GM19438 (cell line): ENCODE measurements around the gene PHYH.
"Not testable (repeated sequence)": the region's sequence is repeated elsewhere in the genome, so short reads cannot be mapped to it uniquely, and the experiment has no call there.

ENCODE experiments used
- ATAC-seq: cut with Tn5 transposase; IDR thresholded peaks from one replicate; pipeline ENCODE4 v1.9.1; 2021; ENCODE audit warnings: low read depth; ENCODE audit not compliant: unreplicated experiment

The PHYH gene

DNA sequence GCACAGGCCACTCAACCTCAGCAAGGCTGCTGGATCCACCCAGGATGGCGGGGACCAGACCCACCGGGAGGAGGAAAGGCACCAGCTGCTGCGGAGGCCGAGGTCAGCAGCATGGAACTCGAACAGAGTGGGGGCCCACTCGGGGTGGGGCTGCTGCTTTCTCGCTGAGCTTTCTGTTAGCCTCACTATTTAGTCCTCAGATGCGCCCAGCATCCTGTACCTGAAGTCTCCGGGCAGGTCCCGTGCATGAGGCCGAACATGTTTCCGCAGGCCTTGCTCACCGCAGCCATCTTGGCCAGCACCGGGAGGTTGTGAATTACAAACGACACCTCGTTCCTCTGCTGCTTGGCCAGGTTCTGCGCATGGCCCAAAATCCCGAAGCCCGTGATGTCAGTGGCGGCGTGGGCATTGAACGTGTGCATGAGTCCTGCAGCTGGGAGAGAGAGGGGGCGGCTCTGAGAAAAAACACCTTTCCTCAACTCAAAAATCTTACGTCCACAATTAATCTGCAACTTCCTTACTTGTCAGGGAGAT, 22.8 kb upstream of the PHYH start:
- ATAC-seq, result no peak

DNA sequence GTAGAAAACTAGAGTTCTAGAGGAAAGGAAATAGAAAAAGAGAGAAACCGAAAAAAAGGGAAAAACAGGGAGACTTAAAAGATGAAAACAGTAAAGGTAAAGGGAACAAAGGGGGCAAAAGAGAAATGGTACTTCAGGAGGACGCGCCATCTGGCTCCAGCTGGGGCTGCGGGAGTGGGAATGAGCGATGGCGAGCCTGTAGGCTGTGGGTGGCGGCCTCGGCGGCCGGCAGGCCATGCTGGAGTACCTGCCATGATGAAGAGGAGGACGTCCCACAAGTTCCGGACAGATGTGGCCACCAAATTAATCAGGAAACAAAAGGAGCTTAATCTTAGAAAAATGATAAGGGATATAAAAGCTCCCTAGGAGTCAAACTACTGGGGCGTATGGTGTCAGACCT, 21.7 kb upstream of the PHYH start:
- no peak for ATAC-seq

- no peak for ATAC-seq
Observed at GRCh38 chr10:13319166-13319565, 19.3 kb upstream of the PHYH start.

DNA sequence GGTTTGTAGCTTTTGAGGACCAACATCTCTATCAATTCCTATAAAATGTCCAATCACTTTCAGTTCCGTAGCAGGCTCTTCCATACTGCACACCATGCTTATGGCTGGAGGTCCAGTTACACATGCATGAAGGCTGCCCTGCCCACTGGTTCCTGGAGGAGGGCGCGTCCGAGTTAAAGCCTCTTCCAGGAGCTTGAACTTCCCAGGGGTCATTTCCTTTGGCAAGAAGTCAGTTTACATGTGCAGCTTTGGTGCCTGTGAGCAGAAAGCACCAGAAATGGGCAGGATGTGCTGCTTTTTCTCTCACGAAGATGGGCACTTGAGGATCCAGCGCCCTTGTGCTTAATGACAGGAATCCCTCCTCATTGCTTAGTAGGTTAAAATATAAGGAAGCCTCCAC, 17.6 kb upstream of the PHYH start:
- ATAC-seq, result no peak

- no peak for ATAC-seq
Observed at GRCh38 chr10:13316635-13317311, 16.9 kb upstream of the PHYH start.

GRCh38 chr10:13315361-13315760, 15.5 kb upstream of the PHYH start:
- ATAC-seq, result no peak

DNA sequence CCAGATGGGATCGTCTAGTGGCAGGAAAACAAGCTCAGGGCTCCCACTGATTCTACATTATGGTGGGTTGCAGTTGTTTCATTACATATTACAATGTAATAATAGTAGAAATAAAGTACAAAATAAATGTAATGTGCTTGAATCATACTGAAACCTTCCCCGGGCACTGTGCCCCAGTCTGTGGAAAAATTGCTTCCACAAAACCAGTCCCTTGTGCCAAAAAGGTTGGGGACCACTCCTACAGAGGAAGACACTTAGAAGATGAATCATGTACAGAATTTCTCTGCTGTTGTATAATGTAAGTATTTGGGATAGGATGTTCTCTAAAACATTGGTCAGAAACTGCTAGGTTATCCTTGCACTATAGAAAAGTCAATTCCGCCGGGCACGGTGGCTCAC, 11.3 kb upstream of the PHYH start:
- ATAC-seq, result no peak

DNA sequence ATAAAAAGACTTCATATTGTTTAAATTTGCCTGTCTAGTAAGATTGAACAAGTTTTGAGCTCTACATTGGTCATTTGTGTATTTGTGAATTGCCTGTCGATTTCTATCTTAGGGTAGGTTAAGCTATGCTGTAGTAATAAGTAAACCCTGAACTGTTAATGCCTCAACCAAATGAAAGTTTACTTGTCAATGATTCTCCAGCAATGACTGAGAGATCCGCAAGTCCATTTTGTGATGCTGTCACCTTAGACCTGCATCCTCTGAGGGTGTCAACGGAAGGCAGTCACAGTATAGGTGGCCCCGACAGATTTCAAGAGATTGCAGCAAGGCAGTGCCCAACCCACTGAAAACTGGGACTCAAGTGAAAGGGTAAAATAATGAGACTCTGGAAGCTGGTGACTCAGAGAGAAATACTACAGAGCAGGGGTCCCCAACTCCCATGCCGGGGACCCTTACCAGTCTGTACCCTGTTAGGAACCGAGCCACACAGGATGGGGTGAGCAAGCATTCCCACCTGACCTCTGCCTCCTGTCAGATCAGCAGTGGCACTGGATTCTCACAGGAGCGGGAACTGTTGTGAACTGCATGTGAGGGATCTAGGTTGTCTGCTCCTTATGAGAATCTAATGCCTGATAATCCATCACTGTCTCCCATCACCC, 10.8 kb upstream of the PHYH start:
- ATAC-seq, result no peak

- no peak for ATAC-seq
Observed at GRCh38 chr10:13309792-13310191, 9.9 kb upstream of the PHYH start.

GRCh38 chr10:13308096-13308495, 8.2 kb upstream of the PHYH start:
- no peak for ATAC-seq

DNA sequence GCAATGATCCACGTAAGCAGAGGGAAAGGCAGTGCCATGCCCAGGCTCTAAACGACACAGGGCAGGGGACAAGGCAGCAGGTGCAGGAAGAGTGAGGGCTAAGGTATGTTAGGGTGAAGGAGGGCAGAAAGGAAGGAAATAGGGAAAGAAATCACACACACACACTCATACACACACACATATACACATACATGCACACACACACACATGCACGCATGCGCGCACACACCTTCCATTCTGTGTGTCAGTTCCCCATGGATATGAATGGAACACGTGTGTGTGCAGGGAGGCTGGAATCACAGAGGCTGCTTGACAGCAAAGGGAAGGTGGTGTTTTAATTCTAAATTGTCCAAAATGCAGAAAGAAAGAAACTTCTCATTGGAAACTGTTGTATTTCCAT, 6.2 kb upstream of the PHYH start:
- ATAC-seq, result no peak

DNA sequence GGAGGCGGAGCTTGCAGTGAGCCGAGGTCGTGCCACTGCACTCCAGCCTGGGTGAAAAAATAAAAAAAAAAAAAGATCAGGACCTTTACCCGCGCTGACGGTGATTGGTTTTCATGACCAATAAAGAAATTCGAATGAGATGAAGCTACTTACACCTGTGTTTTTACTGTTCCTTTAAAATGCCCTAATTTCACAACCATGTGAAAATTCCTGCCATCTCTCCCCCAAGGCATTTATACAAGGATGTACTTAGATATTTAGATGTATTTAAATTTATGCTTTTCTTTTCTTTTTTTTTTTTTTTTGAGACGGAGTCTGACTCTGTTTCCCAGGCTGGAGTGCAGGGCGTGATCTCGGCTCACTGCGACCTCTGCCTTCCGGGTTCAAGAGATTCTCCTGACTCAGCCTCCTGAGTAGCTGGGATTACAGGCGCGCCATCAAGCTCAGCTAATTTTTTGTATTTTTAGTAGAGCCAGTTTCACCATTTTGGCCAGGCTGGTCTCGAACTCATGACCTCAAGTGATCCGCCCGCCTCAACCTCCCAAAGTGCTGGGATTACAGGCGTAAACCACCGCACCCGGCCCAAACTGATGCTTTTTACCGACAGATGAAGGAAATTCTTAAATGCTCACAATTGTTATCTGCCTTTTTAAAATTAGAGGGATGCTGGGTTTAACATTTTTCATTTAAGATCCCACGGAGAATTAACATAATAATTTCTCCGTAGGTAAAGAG, 3.1 kb upstream of the PHYH start:
- no peak for ATAC-seq

DNA sequence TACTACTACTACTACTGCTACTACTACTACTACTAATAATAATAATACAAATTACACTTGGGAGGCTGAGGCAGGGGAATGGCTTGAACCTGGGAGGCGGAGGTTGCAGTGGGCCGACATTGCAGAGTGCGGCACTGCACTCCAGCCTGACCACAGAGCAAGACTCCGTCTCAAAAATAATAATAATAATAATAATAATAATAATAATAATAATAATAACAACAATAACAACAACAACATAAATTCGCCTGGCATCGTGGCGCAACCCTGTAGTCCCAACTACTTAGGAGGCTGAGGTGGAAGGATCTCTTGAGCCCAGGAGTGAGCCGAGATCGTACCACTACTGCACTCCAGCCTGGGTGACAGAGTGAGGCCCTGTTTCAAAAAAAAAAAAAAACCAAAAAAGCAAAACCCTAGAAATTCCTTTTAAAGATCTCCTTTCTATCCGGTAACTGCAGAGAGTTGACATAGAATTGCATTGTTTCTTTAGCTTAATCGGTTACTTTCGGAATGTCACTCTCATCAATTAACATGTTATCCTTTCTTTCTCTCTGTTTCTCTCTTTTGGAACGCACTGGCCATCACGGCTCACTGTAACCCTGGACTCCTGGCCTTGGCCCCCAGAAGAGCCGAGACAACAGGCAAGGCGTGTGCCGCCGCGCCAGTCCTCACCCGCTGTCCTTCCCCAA, 972 bp downstream of the PHYH start:
- ATAC-seq, result no peak

DNA sequence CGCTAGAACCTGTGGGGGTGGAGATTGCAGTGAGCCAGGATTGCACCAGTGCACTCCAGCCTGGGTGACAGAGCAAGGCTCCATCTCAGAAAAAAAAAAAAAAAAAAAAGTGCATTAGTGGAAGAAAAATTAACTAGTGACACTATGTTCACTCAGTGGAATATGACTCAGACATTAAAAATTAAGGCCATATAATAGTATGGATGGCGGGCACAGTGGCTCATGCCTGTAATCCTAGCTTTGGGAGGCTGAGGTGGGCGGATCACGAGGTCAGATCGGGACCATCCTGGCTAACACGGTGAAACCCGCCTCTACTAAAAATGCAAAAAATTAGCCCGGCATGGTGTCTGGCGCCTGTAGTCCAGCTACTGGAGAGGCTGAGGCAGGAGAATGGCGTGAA, 3.4 kb downstream of the PHYH start:
- no peak for ATAC-seq

GRCh38 chr10:13294784-13295183, 5.1 kb downstream of the PHYH start:
- no peak for ATAC-seq

GRCh38 chr10:13291821-13292773, 7.8 kb downstream of the PHYH start:
- ATAC-seq, result no peak

DNA sequence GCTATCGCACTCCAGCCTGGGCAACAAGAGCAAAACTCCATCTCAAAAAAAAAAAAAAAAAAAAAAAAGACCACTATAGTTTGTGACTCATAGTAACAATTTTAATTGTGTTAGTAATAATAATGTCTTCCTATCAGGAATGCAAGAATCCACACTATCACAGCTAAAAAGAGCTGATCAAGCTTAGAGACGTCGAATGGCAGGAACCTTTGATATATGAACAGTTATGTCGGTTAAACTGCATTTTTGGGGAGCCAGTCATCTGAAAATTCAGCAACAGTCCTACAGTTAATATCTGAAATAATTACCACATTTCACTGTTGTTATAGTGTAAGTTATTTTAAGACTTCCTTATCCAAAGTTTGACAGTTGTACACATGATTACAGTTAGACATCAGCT, 8.8 kb downstream of the PHYH start:
- ATAC-seq, result no peak

- ATAC-seq, result no peak
Observed at GRCh38 chr10:13284050-13284449, 15.8 kb downstream of the PHYH start.

- not testable (repeated sequence) for ATAC-seq
Observed at GRCh38 chr10:13282348-13282747, 17.5 kb downstream of the PHYH start.
